ENCODE results near the gene RPUSD4. TPM values are rescaled to one million over a fixed set of nuclear protein-coding genes. Genes with fewer than 3 reads are reported as not detected.

Gene RPUSD4
- total RNA-seq, 1 donor from 2014 or later, result 47.9 TPM

GRCh38 chr11:126210871-126211235 lies 597 bp downstream of the RPUSD4 start:
- TF ChIP-seq, protein P1, sequence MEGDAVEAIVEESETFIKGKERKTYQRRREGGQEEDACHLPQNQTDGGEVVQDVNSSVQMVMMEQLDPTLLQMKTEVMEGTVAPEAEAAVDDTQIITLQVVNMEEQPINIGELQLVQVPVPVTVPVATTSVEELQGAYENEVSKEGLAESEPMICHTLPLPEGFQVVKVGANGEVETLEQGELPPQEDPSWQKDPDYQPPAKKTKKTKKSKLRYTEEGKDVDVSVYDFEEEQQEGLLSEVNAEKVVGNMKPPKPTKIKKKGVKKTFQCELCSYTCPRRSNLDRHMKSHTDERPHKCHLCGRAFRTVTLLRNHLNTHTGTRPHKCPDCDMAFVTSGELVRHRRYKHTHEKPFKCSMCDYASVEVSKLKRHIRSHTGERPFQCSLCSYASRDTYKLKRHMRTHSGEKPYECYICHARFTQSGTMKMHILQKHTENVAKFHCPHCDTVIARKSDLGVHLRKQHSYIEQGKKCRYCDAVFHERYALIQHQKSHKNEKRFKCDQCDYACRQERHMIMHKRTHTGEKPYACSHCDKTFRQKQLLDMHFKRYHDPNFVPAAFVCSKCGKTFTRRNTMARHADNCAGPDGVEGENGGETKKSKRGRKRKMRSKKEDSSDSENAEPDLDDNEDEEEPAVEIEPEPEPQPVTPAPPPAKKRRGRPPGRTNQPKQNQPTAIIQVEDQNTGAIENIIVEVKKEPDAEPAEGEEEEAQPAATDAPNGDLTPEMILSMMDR (IDR thresholded peaks at IDR 0.05; ENCODE audit: insufficient read depth, low read length, severe bottlenecking), result no peak
- H3K36me3 ChIP-seq (ENCODE audit: control insufficient read depth, insufficient read depth, low read length), result peaks cover 3% of the 10 kb centered on the region
- H3K4me3 ChIP-seq (ENCODE audit: low read depth, low read length), result peak overlapping the region; percentile 52
- DNase-seq (ENCODE audit: low read depth) (no peak), FAIRE-seq (no peak)
- no peaks in the 10 kb centered on the region for H3K27me3 ChIP-seq (ENCODE audit: control insufficient read depth, insufficient read depth, low read length)

DNA sequence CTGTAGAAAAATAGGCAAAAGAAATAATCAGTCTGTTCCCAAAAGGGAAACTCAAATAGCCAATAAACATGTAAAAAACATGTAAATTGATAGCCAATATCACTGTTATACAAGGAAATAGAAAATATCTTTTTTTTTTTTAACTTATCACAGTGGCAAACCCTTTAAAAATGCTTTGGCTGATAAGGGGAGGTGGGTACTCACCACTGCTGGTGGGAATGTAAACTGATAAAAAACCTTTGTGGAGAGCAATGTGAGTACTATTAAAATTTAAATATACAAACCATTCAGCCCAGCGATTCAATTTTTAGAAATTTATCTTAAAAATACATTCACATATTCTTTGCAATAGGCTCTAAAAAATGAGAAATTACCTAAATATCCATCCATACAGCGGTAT lies 3.6 kb downstream of the RPUSD4 start:
- H3K27me3 ChIP-seq (ENCODE audit: control insufficient read depth, insufficient read depth, low read length), result no peaks in the 10 kb centered on the region
- TF ChIP-seq, protein P1 (IDR thresholded peaks at IDR 0.05; ENCODE audit: insufficient read depth, low read length, severe bottlenecking), result no peak
- H3K36me3 ChIP-seq (ENCODE audit: control insufficient read depth, insufficient read depth, low read length), result peaks cover 6% of the 10 kb centered on the region
- no peak overlapping the region for H3K4me3 ChIP-seq (ENCODE audit: low read depth, low read length)
- no peak for DNase-seq (ENCODE audit: low read depth)
- no peak for FAIRE-seq

DNA sequence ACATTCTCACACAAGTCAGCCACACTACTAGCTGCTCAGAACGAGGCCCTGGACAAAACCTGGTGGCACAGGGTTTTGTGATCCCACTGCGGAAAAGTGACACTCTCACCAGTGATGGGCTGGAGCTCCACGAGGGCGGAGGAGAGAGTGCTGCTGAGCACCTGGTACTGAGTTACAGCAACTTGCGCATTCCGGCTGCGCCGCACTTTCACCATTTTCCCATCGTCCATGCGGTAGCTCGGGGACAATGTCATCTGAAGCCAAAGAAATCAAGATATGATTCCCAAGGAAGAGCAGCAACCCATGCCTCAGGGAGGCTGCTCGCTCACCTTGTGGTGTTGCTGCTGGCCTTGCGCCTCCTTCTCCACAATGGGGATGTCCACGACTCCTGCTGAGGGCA lies 6.1 kb downstream of the RPUSD4 start:
- no peak for DNase-seq (ENCODE audit: low read depth)
- Histone ChIP-seq H3K36me3 (ENCODE audit: control insufficient read depth, insufficient read depth, low read length) (peaks cover 11% of the 10 kb centered on the region), H3K27me3 (ENCODE audit: control insufficient read depth, insufficient read depth, low read length) (no peaks in the 10 kb centered on the region), H3K4me3 (ENCODE audit: low read depth, low read length) (no peak overlapping the region)
- TF ChIP-seq, protein P1 (IDR thresholded peaks at IDR 0.05; ENCODE audit: insufficient read depth, low read length, severe bottlenecking), result no peak
- FAIRE-seq, result no peak

DNA sequence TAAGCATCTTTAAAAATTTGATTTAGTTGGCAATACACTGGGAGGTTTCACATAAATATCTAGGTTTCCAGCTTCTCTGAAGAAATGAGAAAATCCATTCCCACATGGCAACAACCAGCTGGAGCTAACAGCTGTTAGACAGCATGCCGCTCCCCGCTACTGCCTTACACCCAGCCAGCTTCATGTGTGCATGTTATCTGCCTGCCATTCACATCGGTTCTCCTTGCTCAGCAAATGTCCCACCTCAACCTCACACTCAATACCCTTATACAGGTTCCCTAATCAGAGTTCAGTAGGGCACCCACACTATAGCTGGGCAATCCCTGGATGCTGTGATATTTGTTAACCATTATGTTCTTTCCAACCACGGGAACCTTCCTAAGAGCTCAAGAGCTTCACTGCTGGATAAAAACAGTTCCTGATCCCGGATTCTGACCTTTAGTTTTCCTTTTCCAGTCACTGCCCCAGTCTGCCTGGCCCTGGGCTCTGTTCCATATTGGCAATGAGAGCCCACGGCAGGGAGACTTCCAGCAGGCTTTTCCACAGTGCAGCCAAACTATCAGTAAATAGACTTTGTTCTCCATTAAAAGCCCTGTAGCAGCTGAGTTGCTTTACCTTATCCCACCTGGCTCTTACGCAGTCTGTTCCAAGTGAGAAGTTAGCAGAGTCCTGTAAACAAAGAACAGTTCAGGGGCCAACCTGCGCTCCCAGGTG lies 8.6 kb downstream of the RPUSD4 start:
- no peak for DNase-seq (ENCODE audit: low read depth)
- FAIRE-seq, result peak; percentile 18
- Histone ChIP-seq H3K36me3 (ENCODE audit: control insufficient read depth, insufficient read depth, low read length) (peaks cover 11% of the 10 kb centered on the region), H3K4me3 (ENCODE audit: low read depth, low read length) (no peak overlapping the region), H3K27me3 (ENCODE audit: control insufficient read depth, insufficient read depth, low read length) (no peaks in the 10 kb centered on the region)
- TF ChIP-seq, protein P1 (IDR thresholded peaks at IDR 0.05; ENCODE audit: insufficient read depth, low read length, severe bottlenecking), result no peak

DNA sequence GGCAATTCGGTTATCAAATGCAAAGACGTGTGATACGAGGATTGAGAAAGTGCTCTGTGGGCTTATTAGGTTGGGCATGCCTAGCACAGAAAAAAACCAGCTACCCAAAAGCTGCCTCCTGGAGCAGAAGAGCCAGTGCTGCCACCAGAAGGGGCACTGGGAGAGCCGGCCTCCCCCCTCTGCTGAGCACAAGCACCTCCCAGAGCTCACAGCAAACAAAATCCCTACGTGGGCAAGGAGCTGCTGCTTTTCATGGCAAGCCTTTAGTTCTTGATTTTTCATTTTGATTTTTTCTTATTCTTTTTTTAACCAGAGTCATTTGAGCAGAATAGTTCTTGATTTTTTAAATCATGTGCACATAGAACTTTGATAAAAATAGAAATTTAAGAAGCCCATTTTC lies 12.8 kb downstream of the RPUSD4 start:
- Histone ChIP-seq H3K36me3 (ENCODE audit: control insufficient read depth, insufficient read depth, low read length) (peaks cover 9% of the 10 kb centered on the region), H3K4me3 (ENCODE audit: low read depth, low read length) (no peak overlapping the region), H3K27me3 (ENCODE audit: control insufficient read depth, insufficient read depth, low read length) (no peaks in the 10 kb centered on the region)
- FAIRE-seq (no peak), DNase-seq (ENCODE audit: low read depth) (no peak)
- TF ChIP-seq, protein P1 (IDR thresholded peaks at IDR 0.05; ENCODE audit: insufficient read depth, low read length, severe bottlenecking), result no peak

Measured in bronchial epithelial cell (primary cell).